ENCODE data around the gene CAMK4. TPM values are rescaled to one million over a fixed set of nuclear protein-coding genes. Genes with fewer than 3 reads are reported as not detected.

The CAMK4 gene
- total RNA-seq, 4 donors from 2014 or later = 0.19 to 1.1 (median 0.56) TPM

GRCh38 chr5:111229871-111230810 is 6.0 kb downstream of the CAMK4 start:
- TF ChIP-seq CTCF (IDR thresholded peaks at IDR 0.05; ENCODE audit: low read depth) = no peak

GRCh38 chr5:111231119-111231518 is 6.9 kb downstream of the CAMK4 start:
- TF ChIP-seq CTCF (IDR thresholded peaks at IDR 0.05; ENCODE audit: low read depth) = no peak

- no peak for TF ChIP-seq CTCF (IDR thresholded peaks at IDR 0.05; ENCODE audit: low read depth)
Measured at GRCh38 chr5:111232311-111233051, 8.3 kb downstream of the CAMK4 start.

- TF ChIP-seq CTCF (IDR thresholded peaks at IDR 0.05; ENCODE audit: low read depth) = no peak
Measured at GRCh38 chr5:111233052-111233374, 8.8 kb downstream of the CAMK4 start.

DNA sequence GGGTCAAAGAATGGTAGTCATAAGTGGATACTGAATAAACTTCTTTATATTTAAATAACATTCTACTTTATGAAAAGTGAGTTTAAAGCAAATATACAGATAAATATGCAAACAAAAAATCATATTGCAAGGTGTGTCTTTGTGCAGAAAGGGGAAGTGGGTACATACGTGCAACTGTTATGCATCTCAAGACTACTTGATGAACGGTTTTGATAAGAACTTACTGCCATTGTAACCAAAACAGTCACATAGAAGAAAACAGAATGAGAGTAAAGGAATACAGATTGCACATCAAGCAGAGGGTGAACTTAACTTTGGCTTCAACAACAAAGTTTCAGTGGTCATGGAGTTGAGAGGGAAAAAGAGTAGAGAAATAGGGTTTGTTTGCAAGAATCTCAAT is 9.9 kb downstream of the CAMK4 start:
- TF ChIP-seq CTCF (IDR thresholded peaks at IDR 0.05; ENCODE audit: low read depth) = no peak

GRCh38 chr5:111235635-111236034 is 11.5 kb downstream of the CAMK4 start:
- TF ChIP-seq CTCF (IDR thresholded peaks at IDR 0.05; ENCODE audit: low read depth) = no peak

GRCh38 chr5:111236348-111236747 is 12.2 kb downstream of the CAMK4 start:
- no peak for TF ChIP-seq CTCF (IDR thresholded peaks at IDR 0.05; ENCODE audit: low read depth)
